A673 (cell line): Measurements from ENCODE around the gene NBAS. TPM values are rescaled to one million over a fixed set of nuclear protein-coding genes. Genes with fewer than 3 reads are reported as not detected.

Experiments used
- BruUV-seq: library from RNA; stranded (reverse); fragments of 400-500 nt; replicated peaks from 2 replicates; lab custom pipeline; 2021; lab: Mats Ljungman, UMichigan
- CTCF ChIA-PET: fragments of 300-600 bp; sonication (Branson Sonifier 250); formaldehyde crosslinking; loops from one replicate; lab custom pipeline; 2022; ENCODE audit warnings: antibody characterized with exemption; lab: Charles Lee
- POLR2A ChIA-PET: fragments of 300-600 bp; sonication (Branson Sonifier 250); formaldehyde crosslinking; loops from one replicate; lab custom pipeline; 2022; ENCODE audit warnings: antibody characterized with exemption; ENCODE audit not compliant: low non-redundant PET; lab: Charles Lee
- DNase-seq: peaks from one replicate; pipeline ENCODE4 v3.0.0-alpha.2; 2015; ENCODE audit warnings: low spot score
- H3K27ac ChIP-seq: fragments of 200-600 bp; sonication (generic); 2 replicates; pipeline ENCODE4 v1.5.1; 2016; ENCODE audit warnings: mixed run types, low read depth, mild to moderate bottlenecking, mixed read lengths, antibody characterized with exemption, low read length; ENCODE audit not compliant: poor library complexity, severe bottlenecking
- H3K27me3 ChIP-seq: fragments of 200-600 bp; sonication (generic); replicated peaks from 2 replicates; pipeline ENCODE4 v1.6.1; 2017; ENCODE audit warnings: mixed run types, low read depth, mild to moderate bottlenecking, mixed read lengths, antibody characterized with exemption, low read length; ENCODE audit not compliant: insufficient read depth, poor library complexity
- H3K36me3 ChIP-seq: fragments of 200-600 bp; sonication (generic); 2 replicates; pipeline ENCODE4 v1.6.1; 2016; ENCODE audit warnings: mixed run types, mild to moderate bottlenecking, mixed read lengths, antibody characterized with exemption, low read length; ENCODE audit not compliant: insufficient read depth, poor library complexity, severe bottlenecking
- H3K4me1 ChIP-seq: fragments of 200-600 bp; sonication (generic); 2 replicates; pipeline ENCODE4 v1.6.1; 2017; ENCODE audit warnings: mixed run types, mild to moderate bottlenecking, mixed read lengths, antibody characterized with exemption, low read length; ENCODE audit not compliant: insufficient read depth, poor library complexity, severe bottlenecking
- H3K4me3 ChIP-seq: fragments of 200-600 bp; sonication (generic); 2 replicates; pipeline ENCODE4 v1.5.1; 2016; ENCODE audit warnings: low read depth, mixed run types, mild to moderate bottlenecking, mixed read lengths, low read length; ENCODE audit not compliant: poor library complexity, severe bottlenecking
- H3K9me3 ChIP-seq: fragments of 200-600 bp; sonication (generic); 2 replicates; pipeline ENCODE4 v1.6.1; 2016; ENCODE audit warnings: mixed run types, low read depth, mild to moderate bottlenecking, mixed read lengths, antibody characterized with exemption, low read length; ENCODE audit not compliant: poor library complexity, severe bottlenecking
- EZH2 ChIP-seq: fragments of 200-600 bp; sonication (generic); IDR thresholded peaks from 2 replicates; pipeline ENCODE4 v1.6.1; 2017; ENCODE audit warnings: borderline replicate concordance, low read depth, mild to moderate bottlenecking, mixed read lengths, antibody characterized with exemption, low read length; ENCODE audit not compliant: poor library complexity, severe bottlenecking
- intact Hi-C: fragments of 100-400 bp; cut with micrococcal nuclease; formaldehyde crosslinking; loops from one replicate; pipeline ENCODE4 v1.10.0; 2022; ENCODE audit not compliant: unreplicated experiment
- total RNA-seq: library from RNA; stranded (reverse); gene quantifications from 2 replicates; pipeline ENCODE4 v1.2.3, GENCODE V29; 2021
- TF ChIP-seq, protein P1 (sequence below): fragments of 300-800, 200-600 bp; sonication (generic); conservative IDR thresholded peaks from 2 replicates; pipeline ENCODE4 v1.5.1; 2017; ENCODE audit warnings: low read depth, mild to moderate bottlenecking, antibody characterized with exemption, low read length, moderate library complexity, mixed read lengths

NBAS gene
- total RNA-seq, 1 experiment from 2014 or later = 38.7 TPM

DNA sequence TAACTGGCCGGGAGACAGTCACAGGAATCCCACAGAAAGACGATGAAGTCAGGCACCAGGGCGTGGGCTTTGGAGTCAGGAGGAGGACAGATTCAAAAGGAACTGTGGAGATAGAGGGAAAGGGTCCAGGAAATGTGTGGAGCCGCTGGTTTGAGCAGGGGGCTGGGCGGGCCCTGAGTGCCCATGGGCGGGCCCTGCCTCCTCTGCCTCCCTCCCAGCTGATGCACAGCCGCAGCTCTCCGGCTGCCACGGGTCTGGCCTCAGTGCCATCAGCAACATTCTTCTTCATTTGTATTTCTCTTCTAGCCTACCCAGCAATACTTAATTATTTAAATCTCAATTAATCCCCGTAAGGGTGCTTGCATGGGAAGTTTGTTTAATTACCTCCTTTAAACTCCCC, 432.3 kb downstream of the NBAS start:
- Histone ChIP-seq H3K27ac (no peak overlapping the region), H3K4me1 (no peaks in the 10 kb centered on the region), H3K36me3 (no peaks in the 10 kb centered on the region), H3K9me3 (no peaks in the 10 kb centered on the region), H3K4me3 (no peak overlapping the region), H3K27me3 (no peaks in the 10 kb centered on the region)
- POLR2A ChIA-PET = no interaction called here
- intact Hi-C loops = no loop called here
- TF ChIP-seq, protein P1, sequence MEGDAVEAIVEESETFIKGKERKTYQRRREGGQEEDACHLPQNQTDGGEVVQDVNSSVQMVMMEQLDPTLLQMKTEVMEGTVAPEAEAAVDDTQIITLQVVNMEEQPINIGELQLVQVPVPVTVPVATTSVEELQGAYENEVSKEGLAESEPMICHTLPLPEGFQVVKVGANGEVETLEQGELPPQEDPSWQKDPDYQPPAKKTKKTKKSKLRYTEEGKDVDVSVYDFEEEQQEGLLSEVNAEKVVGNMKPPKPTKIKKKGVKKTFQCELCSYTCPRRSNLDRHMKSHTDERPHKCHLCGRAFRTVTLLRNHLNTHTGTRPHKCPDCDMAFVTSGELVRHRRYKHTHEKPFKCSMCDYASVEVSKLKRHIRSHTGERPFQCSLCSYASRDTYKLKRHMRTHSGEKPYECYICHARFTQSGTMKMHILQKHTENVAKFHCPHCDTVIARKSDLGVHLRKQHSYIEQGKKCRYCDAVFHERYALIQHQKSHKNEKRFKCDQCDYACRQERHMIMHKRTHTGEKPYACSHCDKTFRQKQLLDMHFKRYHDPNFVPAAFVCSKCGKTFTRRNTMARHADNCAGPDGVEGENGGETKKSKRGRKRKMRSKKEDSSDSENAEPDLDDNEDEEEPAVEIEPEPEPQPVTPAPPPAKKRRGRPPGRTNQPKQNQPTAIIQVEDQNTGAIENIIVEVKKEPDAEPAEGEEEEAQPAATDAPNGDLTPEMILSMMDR = no peak
- TF ChIP-seq EZH2 = no peak
- no peak for DNase-seq
- no TSS peak for BruUV-seq
- CTCF ChIA-PET = no interaction called here

DNA sequence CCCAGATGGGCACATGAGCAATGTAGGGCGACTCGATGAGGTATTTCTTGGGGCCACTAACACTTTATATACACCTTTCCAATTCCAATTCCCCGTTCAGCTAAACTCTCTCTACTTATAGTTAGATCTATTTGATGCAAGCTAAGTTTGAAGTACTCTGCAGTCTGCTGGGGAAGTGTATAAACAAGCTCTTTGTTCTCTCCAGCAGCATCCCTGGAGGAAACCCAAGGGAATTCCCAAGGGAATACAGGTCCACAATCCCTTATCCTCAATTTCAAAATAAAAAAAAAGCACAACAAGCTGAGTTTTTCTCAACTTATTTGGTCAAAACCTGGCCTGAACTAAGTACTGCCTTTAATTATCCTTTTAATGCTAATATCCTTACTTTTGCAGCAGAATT, 433.3 kb downstream of the NBAS start:
- Histone ChIP-seq H3K27ac (no peak overlapping the region), H3K36me3 (no peaks in the 10 kb centered on the region), H3K27me3 (no peaks in the 10 kb centered on the region), H3K4me1 (no peaks in the 10 kb centered on the region), H3K9me3 (no peaks in the 10 kb centered on the region), H3K4me3 (no peak overlapping the region)
- TF ChIP-seq, protein P1 = no peak
- TF ChIP-seq EZH2 = no peak
- no TSS peak for BruUV-seq
- intact Hi-C loops = no loop called here
- DNase-seq = no peak
- CTCF ChIA-PET = no interaction called here
- POLR2A ChIA-PET = no interaction called here

DNA sequence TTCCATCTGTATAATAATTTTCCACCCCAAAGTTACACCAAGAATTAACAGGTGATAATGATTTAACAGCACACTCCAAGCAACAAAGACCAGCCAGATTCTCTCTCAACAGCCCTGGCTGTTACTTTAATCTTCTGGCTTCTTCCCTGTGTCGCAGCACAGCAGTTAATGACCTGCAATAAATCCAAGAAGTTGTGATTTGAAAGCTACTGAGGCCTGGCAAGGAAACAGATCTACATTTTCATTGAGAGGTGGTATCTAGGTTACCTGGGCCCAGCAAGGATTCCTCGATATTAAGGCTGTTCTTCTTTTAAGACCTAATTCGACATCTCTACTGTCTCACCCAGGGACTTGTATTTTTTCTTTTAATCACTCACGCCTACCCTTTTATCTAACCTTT, 433.8 kb downstream of the NBAS start:
- no peaks in the 10 kb centered on the region for H3K4me1 ChIP-seq
- BruUV-seq = no TSS peak
- no peaks in the 10 kb centered on the region for H3K9me3 ChIP-seq
- ChIA-PET POLR2A (no interaction called here), CTCF (no interaction called here)
- TF ChIP-seq, protein P1 = no peak
- TF ChIP-seq EZH2 = no peak
- DNase-seq = no peak
- no peaks in the 10 kb centered on the region for H3K27me3 ChIP-seq
- intact Hi-C loops = no loop called here
- no peak overlapping the region for H3K27ac ChIP-seq
- no peaks in the 10 kb centered on the region for H3K36me3 ChIP-seq
- no peak overlapping the region for H3K4me3 ChIP-seq
